ENCODE results near the gene MRAP.

MRAP gene

DNA sequence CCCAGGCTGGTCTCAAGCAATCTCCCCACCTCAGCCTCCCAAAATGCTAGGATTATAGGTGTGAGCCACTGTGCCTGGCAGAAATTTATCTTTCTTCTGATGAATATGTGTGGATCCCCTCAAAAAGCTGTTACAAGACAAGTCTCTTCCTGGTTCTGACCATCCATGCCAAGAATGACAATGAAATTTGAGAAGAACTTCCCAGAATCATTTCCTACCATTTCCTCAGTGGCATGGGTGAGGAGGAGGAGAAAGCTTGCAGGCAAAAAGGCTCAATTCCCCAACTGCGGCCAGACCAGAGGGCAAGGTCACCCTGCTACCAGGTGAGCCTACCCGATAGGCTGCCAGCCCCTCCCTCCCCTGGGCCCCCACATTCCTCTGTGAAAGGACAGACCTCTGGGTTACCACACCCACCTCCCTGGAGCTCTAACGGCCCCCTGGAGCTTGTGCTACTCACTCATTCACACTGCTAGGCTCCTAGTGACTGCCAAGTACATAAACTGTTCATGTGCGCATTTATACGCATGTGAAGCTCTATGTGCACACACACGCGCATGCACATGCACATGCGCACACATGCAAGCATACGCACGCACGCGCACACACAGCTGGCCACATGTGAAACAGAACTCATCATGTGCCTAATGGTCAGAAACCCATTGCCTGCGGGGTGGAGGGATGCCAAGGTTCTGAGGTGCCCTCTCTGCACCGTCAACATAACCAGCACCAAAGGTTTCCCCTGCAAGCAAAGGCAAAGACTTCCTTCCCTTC, 17.0 kb downstream of the MRAP start:
- H3K4me3 ChIP-seq (ENCODE audit: low read depth, low read length), result no peak overlapping the region

DNA sequence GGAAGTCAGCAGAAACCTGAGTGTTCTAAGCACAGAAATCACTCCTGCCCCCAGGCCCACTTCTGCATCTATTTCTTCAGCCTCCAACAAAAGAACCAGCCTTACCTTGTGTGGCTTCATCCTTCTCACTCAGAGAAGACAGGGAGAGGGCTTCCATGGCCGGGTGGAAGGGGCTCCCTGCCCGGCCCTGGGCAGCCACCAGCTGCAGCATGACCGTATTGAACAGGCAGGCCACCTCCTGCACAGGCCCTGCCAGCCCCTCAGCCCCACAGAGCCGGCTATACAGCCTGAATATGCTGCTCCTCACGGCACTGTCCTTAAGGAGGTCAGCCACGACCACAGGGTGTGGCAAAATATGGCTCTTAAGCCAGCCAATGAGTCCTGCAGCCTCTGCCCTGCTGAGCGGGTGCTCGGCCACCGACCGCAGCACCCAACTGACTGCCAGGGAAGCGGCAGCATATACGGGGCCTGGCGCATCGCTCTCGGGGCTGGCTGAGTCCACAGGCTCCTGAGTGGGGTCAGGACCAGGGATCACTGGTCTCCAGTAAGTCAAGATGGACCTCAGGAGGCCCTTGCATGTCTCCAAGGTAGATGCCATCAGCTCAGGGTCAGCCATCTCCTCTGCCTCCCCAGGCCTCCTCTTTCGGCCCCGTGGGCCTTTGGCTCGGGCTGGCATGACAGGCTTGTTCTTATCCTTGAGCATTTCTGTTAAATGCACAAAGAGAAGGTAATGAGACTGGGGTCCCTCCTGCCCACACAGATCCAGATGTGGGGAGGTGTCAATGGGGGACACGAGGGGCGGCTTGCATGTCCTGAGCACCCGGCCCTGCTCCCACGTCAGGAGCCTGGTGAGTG, 17.9 kb downstream of the MRAP start:
- TF ChIP-seq, protein P1, sequence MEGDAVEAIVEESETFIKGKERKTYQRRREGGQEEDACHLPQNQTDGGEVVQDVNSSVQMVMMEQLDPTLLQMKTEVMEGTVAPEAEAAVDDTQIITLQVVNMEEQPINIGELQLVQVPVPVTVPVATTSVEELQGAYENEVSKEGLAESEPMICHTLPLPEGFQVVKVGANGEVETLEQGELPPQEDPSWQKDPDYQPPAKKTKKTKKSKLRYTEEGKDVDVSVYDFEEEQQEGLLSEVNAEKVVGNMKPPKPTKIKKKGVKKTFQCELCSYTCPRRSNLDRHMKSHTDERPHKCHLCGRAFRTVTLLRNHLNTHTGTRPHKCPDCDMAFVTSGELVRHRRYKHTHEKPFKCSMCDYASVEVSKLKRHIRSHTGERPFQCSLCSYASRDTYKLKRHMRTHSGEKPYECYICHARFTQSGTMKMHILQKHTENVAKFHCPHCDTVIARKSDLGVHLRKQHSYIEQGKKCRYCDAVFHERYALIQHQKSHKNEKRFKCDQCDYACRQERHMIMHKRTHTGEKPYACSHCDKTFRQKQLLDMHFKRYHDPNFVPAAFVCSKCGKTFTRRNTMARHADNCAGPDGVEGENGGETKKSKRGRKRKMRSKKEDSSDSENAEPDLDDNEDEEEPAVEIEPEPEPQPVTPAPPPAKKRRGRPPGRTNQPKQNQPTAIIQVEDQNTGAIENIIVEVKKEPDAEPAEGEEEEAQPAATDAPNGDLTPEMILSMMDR (IDR thresholded peaks at IDR 0.05; ENCODE audit: low read depth, low read length), result no peak

More for the DNA sequence above, 17.0 kb downstream of the MRAP start:
- TF ChIP-seq, protein P1 (IDR thresholded peaks at IDR 0.05; ENCODE audit: low read depth, low read length), result no peak

DNA sequence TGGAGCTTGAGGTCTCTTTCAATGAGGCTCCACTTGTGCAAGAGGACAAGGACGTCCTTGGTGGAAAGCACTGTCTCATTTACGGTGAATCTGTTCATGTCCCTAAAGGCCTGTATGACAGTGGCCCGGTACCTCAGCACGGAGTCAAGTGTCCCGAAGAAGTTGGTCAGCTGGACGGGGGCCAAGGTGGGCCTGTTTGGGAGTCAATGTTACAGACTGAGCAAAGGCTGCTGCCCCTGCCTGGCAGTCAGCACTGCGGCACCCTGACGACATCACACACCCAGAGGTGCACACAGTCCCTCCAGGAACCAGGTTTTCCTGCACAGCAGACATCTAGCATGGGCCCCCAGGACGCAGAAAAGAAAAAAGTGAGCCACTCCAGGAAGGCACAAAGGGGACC, 19.1 kb downstream of the MRAP start:
- H3K4me3 ChIP-seq (ENCODE audit: low read depth, low read length), result no peak overlapping the region
- TF ChIP-seq, protein P1 (IDR thresholded peaks at IDR 0.05; ENCODE audit: low read depth, low read length), result no peak

More for the DNA sequence above, 17.9 kb downstream of the MRAP start:
- H3K4me3 ChIP-seq (ENCODE audit: low read depth, low read length), result no peak overlapping the region

DNA sequence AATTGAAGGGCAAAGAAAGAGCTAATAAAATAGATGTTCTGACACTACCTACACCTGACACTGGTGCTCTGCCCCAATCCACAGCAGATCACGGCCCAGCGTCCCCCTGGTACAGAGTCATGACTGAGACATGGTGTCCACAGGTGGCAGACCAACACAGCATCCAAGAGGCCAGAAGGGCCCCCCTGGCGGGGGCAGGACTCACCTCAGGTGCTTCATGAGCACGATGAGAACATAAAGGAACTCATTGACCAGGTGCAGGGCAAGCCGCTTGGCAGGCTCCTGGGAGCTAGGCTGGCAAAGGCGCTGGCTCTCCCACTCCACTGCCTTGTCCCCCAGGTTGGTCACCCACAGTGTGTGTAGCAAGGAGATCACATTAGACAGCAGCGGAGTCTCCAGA, 20.4 kb downstream of the MRAP start:
- TF ChIP-seq, protein P1 (IDR thresholded peaks at IDR 0.05; ENCODE audit: low read depth, low read length), result no peak

DNA sequence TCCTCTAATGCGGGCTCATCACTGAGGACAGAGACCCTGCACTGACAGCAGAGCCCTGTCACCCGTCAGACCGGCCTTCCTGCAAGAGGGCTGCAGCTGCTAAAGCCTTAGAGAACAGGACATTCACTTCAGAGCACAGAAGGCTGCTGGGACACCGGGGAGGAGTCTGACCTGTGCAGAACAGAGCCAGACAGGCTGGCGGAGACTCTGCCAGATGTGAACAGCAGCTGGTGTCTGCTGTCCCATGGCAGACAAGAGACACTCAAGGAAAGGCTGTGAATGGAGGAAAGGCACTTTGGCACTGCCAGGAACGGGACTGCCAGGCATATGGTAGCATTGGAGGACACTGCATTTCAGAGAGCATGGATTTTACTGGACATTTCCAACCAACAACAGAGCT, 21.4 kb downstream of the MRAP start:
- no peak overlapping the region for H3K4me3 ChIP-seq (ENCODE audit: low read depth, low read length)
- TF ChIP-seq, protein P1 (IDR thresholded peaks at IDR 0.05; ENCODE audit: low read depth, low read length), result no peak

More for the DNA sequence above, 20.4 kb downstream of the MRAP start:
- H3K4me3 ChIP-seq (ENCODE audit: low read depth, low read length), result no peak overlapping the region

DNA sequence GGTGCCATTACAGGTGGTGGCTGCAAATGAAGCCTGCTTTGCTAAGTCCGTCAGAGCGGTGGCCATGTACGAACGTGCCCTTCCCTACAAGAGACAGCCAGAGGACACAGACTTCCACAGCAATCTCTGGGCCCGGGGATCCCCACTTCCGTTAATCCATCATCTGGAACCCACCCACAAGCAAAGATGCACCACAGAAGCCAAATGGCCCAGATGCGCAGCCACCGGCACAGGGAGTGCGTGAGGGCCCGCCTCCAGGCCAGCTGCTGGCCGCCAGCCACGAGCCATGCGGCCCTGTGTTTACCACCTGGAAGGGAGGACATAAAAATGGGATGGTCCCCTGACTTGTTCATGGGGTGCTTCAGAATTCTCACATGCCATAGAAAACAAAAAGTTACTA, 22.1 kb downstream of the MRAP start:
- TF ChIP-seq, protein P1 (IDR thresholded peaks at IDR 0.05; ENCODE audit: low read depth, low read length), result no peak
- no peak overlapping the region for H3K4me3 ChIP-seq (ENCODE audit: low read depth, low read length)

DNA sequence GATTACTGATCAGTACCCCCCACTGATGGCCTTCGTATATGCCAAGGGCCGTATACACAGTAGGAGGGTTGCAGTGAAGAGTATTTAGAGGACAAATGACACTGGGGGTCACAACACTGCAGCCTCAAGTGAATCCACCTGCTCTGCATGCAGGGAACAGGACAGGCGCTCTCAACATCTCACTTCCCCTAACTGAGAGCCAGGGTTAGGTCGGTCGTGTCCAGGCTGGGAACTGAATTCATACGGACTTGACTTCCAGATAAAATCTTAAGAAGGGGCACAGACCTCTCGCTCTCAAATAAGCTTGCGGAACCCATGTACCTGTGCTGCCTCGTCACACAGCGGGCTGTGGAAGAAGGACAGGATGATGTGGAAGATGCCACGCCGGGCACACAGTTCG, 22.8 kb downstream of the MRAP start:
- H3K4me3 ChIP-seq (ENCODE audit: low read depth, low read length), result no peak overlapping the region
- TF ChIP-seq, protein P1 (IDR thresholded peaks at IDR 0.05; ENCODE audit: low read depth, low read length), result no peak

Data from WI38 (cell line).